Measurements from ENCODE around the gene SEMA4D. TPM values are rescaled to one million over a fixed set of nuclear protein-coding genes. Genes with fewer than 3 reads are reported as not detected.
A peak's percentile ranks its signal among the peaks of the same experiment; 100 is the strongest.
"Not testable (repeated sequence)": the region's sequence is repeated elsewhere in the genome, so short reads cannot be mapped to it uniquely, and the experiment has no call there.

Gene SEMA4D
- total RNA-seq, 2 experiments from 2014 or later, result 370 to 391 TPM

- H3K4me1 Mint-ChIP-seq, result peaks cover 12% of the 10 kb centered on the region
- no peak overlapping the region for H3K4me3 Mint-ChIP-seq
- ATAC-seq (ENCODE audit: low read depth), result no peak
- peaks cover 61% of the 10 kb centered on the region for H3K36me3 Mint-ChIP-seq
- no peaks in the 10 kb centered on the region for H3K9me3 Mint-ChIP-seq
- no peaks in the 10 kb centered on the region for H3K27me3 Mint-ChIP-seq
- DNase-seq, result no peak
- POLR2A ChIA-PET, result no interaction called here
- no peak overlapping the region for H3K27ac Mint-ChIP-seq
Measured at GRCh38 chr9:89347651-89348050, 150.3 kb downstream of the SEMA4D start.

DNA sequence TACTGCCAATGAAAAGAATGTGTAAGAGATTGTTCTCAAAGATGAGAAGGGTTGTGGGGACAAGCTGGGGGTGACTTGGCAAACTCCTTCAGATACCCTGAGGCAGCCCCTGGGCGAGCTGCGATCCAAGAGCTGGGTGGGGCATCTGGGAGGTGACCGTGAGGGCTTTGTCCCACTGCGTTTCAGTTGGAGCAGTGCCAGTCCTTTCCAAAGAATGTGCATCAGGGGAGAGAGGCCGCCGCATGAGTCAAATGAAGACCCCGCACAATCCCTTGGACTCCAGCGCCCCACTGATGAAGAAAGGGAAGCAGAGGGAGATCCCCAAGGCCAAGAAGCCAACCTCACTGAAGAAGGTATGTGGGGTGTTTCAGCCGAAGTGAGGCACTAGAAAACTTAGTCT is 151.2 kb downstream of the SEMA4D start:
- no peak overlapping the region for H3K27ac Mint-ChIP-seq
- H3K4me3 Mint-ChIP-seq, result no peak overlapping the region
- H3K9me3 Mint-ChIP-seq, result no peaks in the 10 kb centered on the region
- H3K36me3 Mint-ChIP-seq, result peaks cover 67% of the 10 kb centered on the region
- no peak for ATAC-seq (ENCODE audit: low read depth)
- H3K27me3 Mint-ChIP-seq, result no peaks in the 10 kb centered on the region
- H3K4me1 Mint-ChIP-seq, result peaks cover 7% of the 10 kb centered on the region
- POLR2A ChIA-PET, result no interaction called here
- DNase-seq, result no peak

DNA sequence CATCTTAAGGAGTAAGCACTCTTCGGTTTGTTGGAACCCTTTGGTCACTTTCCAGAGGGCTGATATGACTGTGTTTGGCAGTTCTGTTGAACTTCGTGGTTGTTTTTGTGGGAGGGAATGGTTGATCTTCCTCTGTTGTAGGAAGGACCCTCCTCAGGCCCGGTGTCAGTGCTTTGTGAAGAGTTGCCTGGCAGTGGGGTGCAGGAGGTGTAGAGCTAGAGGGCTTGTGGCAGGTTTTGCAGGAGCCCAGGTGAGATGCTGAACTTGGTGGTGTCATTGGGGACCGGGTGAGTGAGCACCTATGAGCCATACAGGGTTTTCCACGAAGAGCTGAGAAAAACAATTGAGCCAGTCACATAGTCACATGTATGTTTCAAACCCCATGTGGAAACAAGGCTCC is 152.4 kb downstream of the SEMA4D start:
- Mint-ChIP-seq H3K36me3 (peaks cover 64% of the 10 kb centered on the region), H3K27ac (no peak overlapping the region), H3K4me3 (no peak overlapping the region), H3K27me3 (no peaks in the 10 kb centered on the region), H3K4me1 (peaks cover 7% of the 10 kb centered on the region), H3K9me3 (no peaks in the 10 kb centered on the region)
- no peak for DNase-seq
- POLR2A ChIA-PET, result no interaction called here
- no peak for ATAC-seq (ENCODE audit: low read depth)

DNA sequence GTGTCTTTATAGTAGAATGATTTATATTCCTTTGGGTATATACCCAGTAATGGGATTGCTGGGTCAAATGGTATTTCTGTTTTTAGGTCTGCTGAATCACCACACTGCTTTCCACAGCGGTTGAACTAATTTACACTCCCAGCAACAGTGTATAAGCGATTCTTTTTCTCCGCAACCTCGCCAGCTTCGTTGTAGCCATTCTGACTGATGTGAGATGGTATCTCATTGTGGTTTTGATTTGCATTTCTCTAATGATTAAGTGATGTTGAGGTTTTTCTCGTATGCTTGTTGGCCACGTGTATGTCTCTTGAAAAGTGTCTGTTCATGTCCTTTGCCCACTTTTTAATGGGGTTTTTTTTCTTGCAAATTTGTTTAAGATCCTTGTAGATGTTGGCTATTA is 154.1 kb downstream of the SEMA4D start:
- H3K27ac Mint-ChIP-seq; H3K27me3 Mint-ChIP-seq; H3K4me1 Mint-ChIP-seq; POLR2A ChIA-PET; H3K9me3 Mint-ChIP-seq; ATAC-seq (ENCODE audit: low read depth); DNase-seq; H3K4me3 Mint-ChIP-seq: not testable (repeated sequence)
- H3K36me3 Mint-ChIP-seq, result peaks cover 62% of the 10 kb centered on the region

- H3K36me3 Mint-ChIP-seq, result peaks cover 62% of the 10 kb centered on the region
- POLR2A ChIA-PET, result no interaction called here
- H3K4me1 Mint-ChIP-seq, result peaks cover 7% of the 10 kb centered on the region
Measured at GRCh38 chr9:89342948-89343347, 155.0 kb downstream of the SEMA4D start.

GRCh38 chr9:89342213-89342612 is 155.7 kb downstream of the SEMA4D start:
- H3K9me3 Mint-ChIP-seq, result no peaks in the 10 kb centered on the region
- peaks cover 61% of the 10 kb centered on the region for H3K36me3 Mint-ChIP-seq
- POLR2A ChIA-PET, result no interaction called here
- H3K4me3 Mint-ChIP-seq, result no peak overlapping the region
- H3K27ac Mint-ChIP-seq, result no peak overlapping the region
- H3K27me3 Mint-ChIP-seq, result no peaks in the 10 kb centered on the region
- no peak for ATAC-seq (ENCODE audit: low read depth)
- H3K4me1 Mint-ChIP-seq, result peaks cover 7% of the 10 kb centered on the region
- DNase-seq, result no peak

More at GRCh38 chr9:89342948-89343347, 155.0 kb downstream of the SEMA4D start:
- H3K27ac Mint-ChIP-seq, result no peak overlapping the region
- no peaks in the 10 kb centered on the region for H3K27me3 Mint-ChIP-seq
- H3K4me3 Mint-ChIP-seq, result no peak overlapping the region
- DNase-seq, result no peak
- ATAC-seq (ENCODE audit: low read depth), result no peak
- no peaks in the 10 kb centered on the region for H3K9me3 Mint-ChIP-seq

DNA sequence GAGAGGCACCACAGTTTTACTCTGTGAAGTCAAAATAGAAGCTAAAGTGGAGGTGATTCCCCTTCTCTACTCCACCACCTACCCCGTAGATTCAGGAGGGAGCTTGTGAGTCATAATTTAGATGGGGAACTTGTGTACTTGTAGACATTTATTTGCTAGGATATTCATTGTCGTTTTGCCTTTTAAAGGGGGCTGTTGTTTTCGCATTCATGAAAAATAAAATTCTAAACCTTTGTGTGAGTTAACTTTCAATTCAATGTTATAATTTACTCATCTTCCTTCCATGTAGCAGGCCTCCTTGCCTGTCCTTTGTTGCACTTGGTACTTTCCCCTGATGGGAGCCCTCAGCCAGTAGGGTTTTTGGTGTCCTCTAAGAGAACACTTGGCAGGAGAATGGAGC is 157.6 kb downstream of the SEMA4D start:
- Mint-ChIP-seq H3K27me3 (no peaks in the 10 kb centered on the region), H3K27ac (no peak overlapping the region), H3K9me3 (no peaks in the 10 kb centered on the region), H3K4me1 (peaks cover 5% of the 10 kb centered on the region), H3K4me3 (no peak overlapping the region), H3K36me3 (peaks cover 50% of the 10 kb centered on the region)
- no peak for DNase-seq
- ATAC-seq (ENCODE audit: low read depth), result no peak
- POLR2A ChIA-PET, result no interaction called here

DNA sequence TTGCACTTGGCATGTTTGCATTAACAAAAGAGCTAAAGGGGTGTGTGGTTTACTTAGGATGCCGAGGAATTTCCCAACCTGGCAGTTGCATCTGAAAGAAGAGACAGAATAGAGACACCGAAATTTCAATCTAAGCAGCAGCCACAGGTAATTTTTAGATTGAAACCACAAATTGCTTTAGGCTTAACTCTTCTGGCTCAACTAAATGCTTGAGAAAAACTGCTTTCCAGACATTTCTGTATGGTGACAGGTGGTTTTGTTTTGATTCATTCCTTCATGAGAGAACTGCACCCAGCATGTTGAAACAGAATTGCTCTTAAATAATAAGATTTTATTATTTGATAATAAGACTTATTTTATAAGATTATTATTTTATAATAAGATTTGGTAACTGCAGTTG is 158.1 kb downstream of the SEMA4D start:
- Mint-ChIP-seq H3K36me3 (peaks cover 47% of the 10 kb centered on the region), H3K9me3 (no peaks in the 10 kb centered on the region), H3K27ac (no peak overlapping the region), H3K4me1 (peaks cover 5% of the 10 kb centered on the region), H3K27me3 (no peaks in the 10 kb centered on the region), H3K4me3 (no peak overlapping the region)
- DNase-seq, result no peak
- POLR2A ChIA-PET, result no interaction called here
- ATAC-seq (ENCODE audit: low read depth), result no peak

GRCh38 chr9:89330513-89330912 is 167.4 kb downstream of the SEMA4D start:
- ATAC-seq (ENCODE audit: low read depth) (no peak), DNase-seq (no peak)
- POLR2A ChIA-PET, result no interaction called here
- H3K27me3 Mint-ChIP-seq, result no peaks in the 10 kb centered on the region
- H3K4me3 Mint-ChIP-seq, result no peak overlapping the region
- no peaks in the 10 kb centered on the region for H3K9me3 Mint-ChIP-seq
- no peak overlapping the region for H3K27ac Mint-ChIP-seq
- peaks cover 11% of the 10 kb centered on the region for H3K4me1 Mint-ChIP-seq
- H3K36me3 Mint-ChIP-seq, result peaks cover 27% of the 10 kb centered on the region

- Mint-ChIP-seq H3K27ac (no peak overlapping the region), H3K27me3 (no peaks in the 10 kb centered on the region), H3K4me3 (no peak overlapping the region), H3K9me3 (no peaks in the 10 kb centered on the region), H3K4me1 (peaks cover 13% of the 10 kb centered on the region), H3K36me3 (peaks cover 29% of the 10 kb centered on the region)
- DNase-seq (no peak), ATAC-seq (ENCODE audit: low read depth) (no peak)
- POLR2A ChIA-PET, result no interaction called here
Measured at GRCh38 chr9:89329917-89330316, 168.0 kb downstream of the SEMA4D start.

- POLR2A ChIA-PET, result no interaction called here
- Mint-ChIP-seq H3K9me3 (no peaks in the 10 kb centered on the region), H3K36me3 (peaks cover 20% of the 10 kb centered on the region)
Measured at GRCh38 chr9:89328064-89328463, 169.8 kb downstream of the SEMA4D start.

GRCh38 chr9:89325733-89326132 is 172.2 kb downstream of the SEMA4D start:
- Mint-ChIP-seq H3K9me3 (no peaks in the 10 kb centered on the region), H3K4me1 (peaks cover 17% of the 10 kb centered on the region), H3K27me3 (no peaks in the 10 kb centered on the region), H3K36me3 (peaks cover 21% of the 10 kb centered on the region), H3K27ac (no peak overlapping the region), H3K4me3 (no peak overlapping the region)
- ATAC-seq (ENCODE audit: low read depth) (no peak), DNase-seq (no peak)
- POLR2A ChIA-PET, result no interaction called here

More at GRCh38 chr9:89328064-89328463, 169.8 kb downstream of the SEMA4D start:
- peaks cover 7% of the 10 kb centered on the region for H3K4me1 Mint-ChIP-seq
- H3K27me3 Mint-ChIP-seq, result no peaks in the 10 kb centered on the region
- no peak overlapping the region for H3K4me3 Mint-ChIP-seq
- ATAC-seq (ENCODE audit: low read depth) (no peak), DNase-seq (no peak)
- H3K27ac Mint-ChIP-seq, result no peak overlapping the region

DNA sequence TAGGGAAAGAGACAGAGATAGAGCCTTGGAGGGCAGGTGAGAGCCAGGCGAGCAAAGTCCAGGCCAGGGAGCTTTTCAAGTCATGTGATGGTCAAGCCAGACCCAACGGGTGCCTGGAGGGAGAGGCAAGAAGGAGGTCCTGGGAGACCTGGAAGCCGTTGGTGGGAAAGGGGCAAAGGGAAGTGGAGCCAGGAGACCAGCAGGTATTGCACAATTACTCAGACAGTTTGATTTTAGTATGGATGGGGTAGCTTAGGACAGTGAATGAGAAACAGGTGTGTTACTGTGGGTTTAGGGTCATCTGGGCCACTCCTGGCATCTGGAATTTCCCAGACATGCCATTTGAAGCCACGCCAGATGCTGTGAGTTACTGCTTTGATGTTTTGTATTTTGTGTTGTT is 174.5 kb downstream of the SEMA4D start:
- no peak overlapping the region for H3K4me3 Mint-ChIP-seq
- H3K9me3 Mint-ChIP-seq, result no peaks in the 10 kb centered on the region
- no peaks in the 10 kb centered on the region for H3K27me3 Mint-ChIP-seq
- POLR2A ChIA-PET, result no interaction called here
- DNase-seq (no peak), ATAC-seq (ENCODE audit: low read depth) (no peak)
- no peak overlapping the region for H3K27ac Mint-ChIP-seq
- peaks cover 25% of the 10 kb centered on the region for H3K4me1 Mint-ChIP-seq
- H3K36me3 Mint-ChIP-seq, result peaks cover 17% of the 10 kb centered on the region

DNA sequence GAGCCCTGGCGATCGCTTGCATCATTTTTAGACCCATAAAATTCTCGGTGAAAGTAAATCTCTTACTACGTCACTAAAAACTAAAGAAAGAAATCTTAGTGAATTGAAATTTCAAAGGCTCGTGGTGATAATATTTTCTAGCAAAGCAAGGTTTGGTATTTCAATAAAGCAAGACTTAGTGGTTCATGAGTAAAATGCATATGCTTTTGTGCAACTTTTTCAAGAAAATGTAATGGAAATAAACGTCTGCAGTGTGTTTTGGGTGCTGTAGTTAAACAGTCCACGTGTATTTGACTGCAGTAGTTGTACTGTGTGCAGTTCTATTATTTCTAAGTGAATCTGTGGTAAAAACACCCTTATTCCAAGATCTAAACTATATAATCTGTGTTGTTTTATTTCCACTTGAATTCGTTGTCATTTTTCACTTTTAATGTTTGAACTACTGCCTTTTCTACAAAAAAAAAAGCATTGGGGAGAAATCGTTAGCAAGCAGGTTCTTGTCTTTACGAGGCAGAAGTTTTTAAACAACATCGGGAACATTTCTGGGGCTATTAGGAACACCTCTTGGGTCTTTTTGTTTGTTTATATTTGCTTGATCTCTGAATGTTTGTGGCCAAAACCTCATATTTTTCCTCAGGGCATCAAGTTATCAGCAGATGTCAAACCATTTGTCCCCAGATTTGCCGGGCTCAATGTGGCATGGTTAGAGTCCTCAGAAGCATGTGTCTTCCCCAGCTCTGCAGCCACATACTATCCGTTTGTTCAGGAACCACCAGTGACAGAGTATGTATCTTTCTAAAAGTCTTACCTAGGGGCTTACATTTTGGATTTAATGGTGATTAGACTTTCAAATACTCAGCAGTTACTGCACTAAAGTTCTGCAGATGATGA is 178.7 kb downstream of the SEMA4D start:
- POLR2A ChIA-PET, result interaction anchor here (0.6 to 2.1 kb wide), 5 partner anchors 8 to 179 kb away, joined by 3 to 11 read pairs (median 4); partner anchors contain the start of gene CKS2
- Mint-ChIP-seq H3K4me1 (peaks cover 48% of the 10 kb centered on the region), H3K4me3 (peak overlapping the region; percentile 88), H3K9me3 (no peaks in the 10 kb centered on the region), H3K36me3 (peaks cover 39% of the 10 kb centered on the region), H3K27ac (peak overlapping the region; percentile 95), H3K27me3 (no peaks in the 10 kb centered on the region)
- no peak for ATAC-seq (ENCODE audit: low read depth)
- no peak for DNase-seq
